Smooth muscle cell of the brain vasculature (primary cell): Measurements from ENCODE around the gene LANCL1.

Experiments
- DNase-seq: peaks from one replicate; pipeline ENCODE4 v3.0.0-alpha.2; 2012; ENCODE audit warnings: low read depth, low spot score

Gene LANCL1

GRCh38 chr2:210392469-210392881 is 84.1 kb downstream of the LANCL1 start:
- no peak for DNase-seq

- DNase-seq, result no peak
Measured at GRCh38 chr2:210389856-210390255, 86.7 kb downstream of the LANCL1 start.

GRCh38 chr2:210388148-210388547 is 88.4 kb downstream of the LANCL1 start:
- no peak for DNase-seq

- no peak for DNase-seq
Measured at GRCh38 chr2:210387074-210387473, 89.5 kb downstream of the LANCL1 start.
